Sigmoid colon (tissue), 7 donors: ENCODE data around the gene NR1H2. TPM values are rescaled to one million over a fixed set of nuclear protein-coding genes. Genes with fewer than 3 reads are reported as not detected.
A peak's percentile ranks its signal among the peaks of the same experiment; 100 is the strongest.

Source experiments
- DNase-seq: peaks from one replicate; pipeline ENCODE4 v3.0.0-alpha.2; 2019
- H3K27ac ChIP-seq, 4 donors: fragments of 200-600 bp; sonication (generic); one replicate each; pipeline ENCODE4 v1.5.1; 2016 to 2019; ENCODE audit warnings: mild to moderate bottlenecking in 1 of 4
- H3K27me3 ChIP-seq, 3 donors: fragments of 200-600 bp; sonication (generic); one replicate each; pipeline ENCODE4 v1.5.1; 2019; ENCODE audit warnings: mild to moderate bottlenecking in 1 of 3
- H3K36me3 ChIP-seq, 4 donors: fragments of 200-600 bp; sonication (generic); one replicate each; pipeline ENCODE4 v1.5.1; 2016 to 2019
- H3K4me1 ChIP-seq, 4 donors: fragments of 200-600 bp; sonication (generic); one replicate each; pipeline ENCODE4 v1.5.1; 2017 to 2019
- H3K4me3 ChIP-seq, 4 donors: fragments of 200-600 bp; sonication (generic); one replicate each; pipeline ENCODE4 v1.5.1; 2017 to 2019; ENCODE audit warnings: mild to moderate bottlenecking in 2 of 4, moderate library complexity in 1 of 4
- H3K9me3 ChIP-seq, 4 donors: fragments of 200-600 bp in 3 of 4; sonication (generic) in 3 of 4; one replicate each; pipeline versions ENCODE4 v1.5.1 to v1.6.1; 2013 to 2019
- CTCF ChIP-seq, 4 experiments: fragments of 450-650 bp in 3 of 4; fragments of 200-600 bp in 1 of 4; IDR thresholded peaks; one replicate each; pipeline ENCODE4 v1.5.1; 2016 to 2019; ENCODE audit warnings: antibody characterized with exemption in 4 of 4, mild to moderate bottlenecking in 3 of 4, moderate library complexity in 2 of 4
- EP300 ChIP-seq, 4 donors: sonication (generic); formaldehyde crosslinking; IDR thresholded peaks; one replicate each; pipeline ENCODE4 v1.6.1; 2017; ENCODE audit warnings: antibody characterized with exemption in 4 of 4
- POLR2A ChIP-seq, 2 donors: fragments of 450-650 bp; IDR thresholded peaks; one replicate each; pipeline ENCODE4 v1.6.1; 2016; ENCODE audit warnings: antibody characterized with exemption in 2 of 2, mild to moderate bottlenecking in 2 of 2, moderate library complexity in 2 of 2
- POLR2AphosphoS5 ChIP-seq, 4 donors: sonication (generic); formaldehyde crosslinking; IDR thresholded peaks; one replicate each; pipeline ENCODE4 v1.6.1; 2017; ENCODE audit warnings: antibody characterized with exemption in 4 of 4
- WGBS, 2 donors: extraction: QIAGEN DNeasy Blood & Tissue Kit; methylation state at CpG; one replicate each; pipeline ENCODE4 v1.1.7; 2013; 5-methylcytosine and 5-hydroxymethylcytosine counted together
- intact Hi-C: fragments of 100-400 bp; cut with DNase I; formaldehyde crosslinking; loops from one replicate; pipeline ENCODE4 v1.15.1; 2023
- polyA plus RNA-seq, 3 donors: library from polyadenylated mRNA; stranded (reverse); fragments of 200-250 nt; gene quantifications; one replicate each; pipeline ENCODE4 v1.2.3, GENCODE V29; 2013
- total RNA-seq, 4 donors: library from RNA; depleted of rRNA; stranded (reverse); fragments of >200 nt; gene quantifications; one replicate each; pipeline ENCODE4 v1.1.0, GENCODE V29; 2016
- donor health status: healthy with polysubstance abuse.
- donor health status: Bipolar disorder and iron deficiency.
- donor health status: healthy.

The NR1H2 gene
- total and polyA plus RNA-seq, 7 donors: 58.9 to 143 (median 92.5) TPM

DNA sequence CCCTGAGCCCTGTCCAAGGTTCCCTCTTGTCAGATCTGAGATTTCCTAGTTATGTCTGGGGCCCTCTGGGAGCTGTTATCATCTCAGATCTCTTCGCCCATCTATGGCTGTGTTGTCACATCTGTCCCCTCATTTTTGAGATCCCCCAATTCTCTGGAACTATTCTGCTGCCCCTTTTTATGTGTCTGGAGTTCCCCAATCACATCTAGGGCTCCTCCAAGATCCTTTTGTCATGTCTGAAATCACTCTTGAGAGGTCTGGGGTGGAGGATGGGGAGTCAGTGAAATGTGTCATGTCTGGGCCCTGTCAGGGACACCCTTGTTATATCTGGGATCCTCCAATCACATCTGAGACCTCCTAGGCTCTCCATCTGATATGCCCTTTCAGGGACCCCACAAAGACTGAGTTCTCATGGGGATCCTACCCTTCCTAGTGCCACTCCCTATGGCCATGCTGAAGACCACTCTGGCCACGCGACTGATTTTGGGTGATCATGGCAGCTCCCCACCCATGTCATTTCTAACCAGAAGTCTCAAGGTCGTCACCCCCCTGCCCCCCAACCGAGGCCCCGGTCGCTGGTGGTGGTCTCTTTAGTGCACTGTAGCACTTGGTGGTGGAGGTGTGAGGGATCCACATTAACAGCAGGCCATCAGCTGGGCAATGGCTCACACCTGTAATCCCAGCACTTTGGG is 52.7 kb downstream of the NR1H2 start:
- peaks cover 12 to 54% (median 47%) of the 10 kb centered on the region in 3 donors for H3K27me3 ChIP-seq
- peaks cover 0 to 26% (median 18%) of the 10 kb centered on the region in 4 donors for H3K4me1 ChIP-seq
- H3K9me3 ChIP-seq: no peaks in the 10 kb centered on the region
- H3K4me3 ChIP-seq: no peak overlapping the region
- intact Hi-C loops: no loop called here
- no peak for TF ChIP-seq POLR2AphosphoS5 (IDR thresholded peaks at IDR 0.05)
- no peak for TF ChIP-seq POLR2A (IDR thresholded peaks at IDR 0.05)
- TF ChIP-seq CTCF (IDR thresholded peaks at IDR 0.05): no peak
- 85 to 87% methylated on average over 7 of the region's 7 CpGs for WGBS, 2 donors
- no peak for DNase-seq
- no peaks in the 10 kb centered on the region for H3K36me3 ChIP-seq
- H3K27ac ChIP-seq: no peak overlapping the region

- no peak for DNase-seq
- Histone ChIP-seq H3K4me1 (peaks cover 0 to 26% (median 18%) of the 10 kb centered on the region in 4 donors), H3K36me3 (no peaks in the 10 kb centered on the region), H3K27me3 (peaks cover 12 to 61% (median 61%) of the 10 kb centered on the region in 3 donors), H3K9me3 (no peaks in the 10 kb centered on the region), H3K4me3 (peak overlapping the region in 3 of 4 donors; percentile 51 to 63 (median 59)), H3K27ac (peak overlapping the region in 3 of 4 donors; percentile 34 to 66 (median 47))
- TF ChIP-seq CTCF (IDR thresholded peaks at IDR 0.05): no peak
- TF ChIP-seq EP300 (IDR thresholded peaks at IDR 0.05): no peak
- TF ChIP-seq POLR2A (IDR thresholded peaks at IDR 0.05): no peak
- TF ChIP-seq POLR2AphosphoS5 (IDR thresholded peaks at IDR 0.05): no peak
- WGBS, 2 donors: 13 to 32% methylated on average over 13 of the region's 13 CpGs
- intact Hi-C loops: loop anchor here (5.0 kb wide), 1 partner anchor 49 kb away; the partner anchor contains the start of gene POLD1
Measured at GRCh38 chr19:50430888-50431342, 54.7 kb downstream of the NR1H2 start.

GRCh38 chr19:50431343-50432220 is 55.3 kb downstream of the NR1H2 start:
- Histone ChIP-seq H3K27ac (peak overlapping the region in 3 of 4 donors; percentile 34 to 66 (median 47)), H3K9me3 (no peaks in the 10 kb centered on the region), H3K4me1 (peaks cover 0 to 26% (median 18%) of the 10 kb centered on the region in 4 donors), H3K27me3 (peaks cover 12 to 61% (median 61%) of the 10 kb centered on the region in 3 donors), H3K36me3 (no peaks in the 10 kb centered on the region), H3K4me3 (peak overlapping the region; percentile 31 to 63 (median 55))
- WGBS, 2 donors: 1% methylated on average over 54 of the region's 54 CpGs
- DNase-seq: peak; percentile 89
- TF ChIP-seq EP300 (IDR thresholded peaks at IDR 0.05) (no peak), POLR2AphosphoS5 (IDR thresholded peaks at IDR 0.05) (peak in 1 of 4 donors; percentile 55)
- intact Hi-C loops: loop anchor here (5.0 kb wide), 1 partner anchor 49 kb away; the partner anchor contains the start of gene POLD1

DNA sequence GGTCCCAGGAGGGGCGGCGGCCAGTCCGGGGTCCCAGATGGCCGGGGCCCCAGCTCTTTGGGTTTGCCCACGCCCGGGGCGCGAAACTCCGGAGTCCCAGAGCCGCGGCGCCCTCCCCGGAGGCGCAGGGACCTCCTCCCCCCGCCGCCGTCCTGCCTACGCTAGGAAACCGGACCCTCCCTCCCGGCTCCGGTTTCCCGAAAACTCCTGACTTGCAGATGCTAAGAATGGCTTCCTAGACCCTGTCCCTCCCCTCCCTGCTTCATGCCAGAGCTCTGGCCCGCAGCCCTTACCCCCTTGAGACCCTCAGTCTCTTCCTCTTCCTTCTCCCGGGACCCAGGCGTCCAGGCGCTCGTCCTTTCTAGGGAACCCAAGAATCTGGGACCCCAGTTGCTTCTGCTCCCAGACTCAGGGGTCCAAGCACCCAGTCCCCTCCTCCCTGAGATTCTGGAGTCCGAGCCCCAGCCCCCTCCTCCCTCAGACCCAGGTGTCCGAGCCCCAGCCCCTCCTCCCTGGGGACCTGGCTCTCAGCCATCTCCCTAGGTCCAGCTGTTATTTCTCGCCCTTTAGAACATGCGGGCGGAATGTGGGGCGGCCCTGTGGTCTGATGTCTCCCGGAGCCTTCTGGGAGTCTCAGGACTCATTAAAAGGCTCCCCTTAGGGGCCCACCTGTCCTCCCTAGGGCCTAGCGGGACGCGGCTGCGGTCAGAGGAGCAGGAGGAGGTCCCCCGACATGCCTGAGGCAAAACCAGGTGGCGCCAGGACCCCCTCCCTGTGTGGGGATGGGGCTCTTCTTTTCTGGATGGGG is 56.2 kb downstream of the NR1H2 start, which contains the start of gene MYBPC2:
Gene MYBPC2, plus strand, starts transcription at position 672 of the 808 bp plus-strand sequence. Its CDS starts 62 bp downstream, at position 734.
- peak within 1 kb of the TSS; percentile 31 to 63 (median 55) for H3K4me3 ChIP-seq
- no peaks in the 10 kb centered on the region for H3K36me3 ChIP-seq
- H3K4me1 ChIP-seq: peaks cover 0 to 26% (median 18%) of the 10 kb centered on the region in 4 donors
- DNase-seq: no peak
- no peaks in the 10 kb centered on the region for H3K9me3 ChIP-seq
- H3K27ac ChIP-seq: peak within 1 kb of the TSS in 3 of 4 donors; percentile 34 to 66 (median 47)
- intact Hi-C loops: loop anchor here (5.0 kb wide), 1 partner anchor 50 kb away; the partner anchor contains the start of gene POLD1
- WGBS, 2 donors: 3% methylated on average over 40 of the region's 40 CpGs
- TF ChIP-seq EP300 (IDR thresholded peaks at IDR 0.05): no peak
- TF ChIP-seq POLR2AphosphoS5 (IDR thresholded peaks at IDR 0.05): no peak
- no peak for TF ChIP-seq CTCF (IDR thresholded peaks at IDR 0.05)
- TF ChIP-seq POLR2A (IDR thresholded peaks at IDR 0.05): no peak
- H3K27me3 ChIP-seq: peaks cover 12 to 61% (median 60%) of the 10 kb centered on the region in 3 donors

Other genes starting within 250 kb of the NR1H2 start
- not detected for gene IZUMO2, start 213.2 kb upstream of the NR1H2 start, total RNA-seq
- gene IZUMO2, start 213.2 kb upstream of the NR1H2 start, polyA plus RNA-seq: not detected
- gene MYH14, start 172.8 kb upstream of the NR1H2 start, total RNA-seq: 1 to 10 TPM in 2 of 4 donors, under 1 TPM in 2; 0.16 to 3.9 (median 1.3) TPM
- 100 to 1,000 TPM in 2 of 3 donors, 10 to 100 TPM in 1; 92.5 to 479 (median 235) TPM for gene MYH14, start 172.8 kb upstream of the NR1H2 start, polyA plus RNA-seq
- gene KCNC3, start 47.1 kb upstream of the NR1H2 start, total RNA-seq: under 1 TPM in 2 of 4 donors, not detected in 2; 0.36 to 0.83 TPM
- gene KCNC3, start 47.1 kb upstream of the NR1H2 start, polyA plus RNA-seq: 1 to 10 TPM in 1 of 3 donors, under 1 TPM in 1, not detected in 1; 0.92 to 1.6 TPM
- under 1 TPM in 2 of 4 donors, not detected in 2; 0.55 to 0.95 TPM for gene NAPSA, start 10.8 kb upstream of the NR1H2 start, total RNA-seq
- gene NAPSA, start 10.8 kb upstream of the NR1H2 start, polyA plus RNA-seq: 1 to 10 TPM in 2 of 3 donors, under 1 TPM in 1; 0.69 to 2.4 (median 2.0) TPM
- 10 to 100 TPM in 3 of 4 donors, 1 to 10 TPM in 1; 9.6 to 20.5 (median 10.0) TPM for gene POLD1, start 7.9 kb downstream of the NR1H2 start, total RNA-seq
- 10 to 100 TPM; 10.8 to 44.2 (median 19.0) TPM for gene POLD1, start 7.9 kb downstream of the NR1H2 start, polyA plus RNA-seq
- 1 to 10 TPM in 1 of 4 donors, not detected in 3; 3.0 TPM for gene SPIB, start 42.5 kb downstream of the NR1H2 start, total RNA-seq
- 10 to 100 TPM; 22.8 to 58.1 (median 44.6) TPM for gene SPIB, start 42.5 kb downstream of the NR1H2 start, polyA plus RNA-seq
- not detected for gene MYBPC2, start 56.4 kb downstream of the NR1H2 start, total RNA-seq
- under 1 TPM in 1 of 3 donors, not detected in 2; 0.95 TPM for gene MYBPC2, start 56.4 kb downstream of the NR1H2 start, polyA plus RNA-seq
- gene EMC10, start 100.0 kb downstream of the NR1H2 start, total RNA-seq: 10 to 100 TPM; 38.5 to 48.5 (median 42.3) TPM
- 100 to 1,000 TPM in 1 of 3 donors, 10 to 100 TPM in 2; 34.2 to 140 (median 41.8) TPM for gene EMC10, start 100.0 kb downstream of the NR1H2 start, polyA plus RNA-seq
- gene GARIN5A, start 100.4 kb downstream of the NR1H2 start, total RNA-seq: 1 to 10 TPM in 2 of 4 donors, under 1 TPM in 1, not detected in 1; 0.36 to 7.1 (median 1.2) TPM
- gene GARIN5A, start 100.4 kb downstream of the NR1H2 start, polyA plus RNA-seq: 1 to 10 TPM in 2 of 3 donors, not detected in 1; 1.6 to 2.8 TPM
- 10 to 100 TPM; 23.5 to 47.9 (median 33.7) TPM for gene JOSD2, start 134.7 kb downstream of the NR1H2 start, total RNA-seq
- gene JOSD2, start 134.7 kb downstream of the NR1H2 start, polyA plus RNA-seq: 10 to 100 TPM; 55.3 to 85.1 (median 65.7) TPM
- gene ASPDH, start 137.5 kb downstream of the NR1H2 start, total RNA-seq: not detected
- not detected for gene ASPDH, start 137.5 kb downstream of the NR1H2 start, polyA plus RNA-seq
- 1 to 10 TPM; 2.2 to 2.7 (median 2.4) TPM for gene LRRC4B, start 192.0 kb downstream of the NR1H2 start, total RNA-seq
- gene LRRC4B, start 192.0 kb downstream of the NR1H2 start, polyA plus RNA-seq: 1 to 10 TPM in 1 of 3 donors, under 1 TPM in 1, not detected in 1; 0.23 to 2.8 TPM